ENCODE measurements around the gene ENTR1. TPM values are rescaled to one million over a fixed set of nuclear protein-coding genes. Genes with fewer than 3 reads are reported as not detected.

The ENTR1 gene
- total and polyA plus RNA-seq, 2 of the 13 experiments (the other 11 are each of a cell fraction or from before 2014, with no cell fraction given) = 70.1 to 76.4 TPM

- TF ChIP-seq STAG1 (CRISPR knock-in tag; IDR thresholded peaks at IDR 0.05) (peak; percentile 70), ZBTB21 (CRISPR knock-in tag; IDR thresholded peaks at IDR 0.05) (no peak), KLF12 (CRISPR knock-in tag; IDR thresholded peaks at IDR 0.05; ENCODE audit: borderline replicate concordance) (peak; percentile 97), ZSCAN21 (CRISPR knock-in tag; IDR thresholded peaks at IDR 0.05; ENCODE audit: borderline replicate concordance) (peak; percentile 88), ZFP36 (IDR thresholded peaks at IDR 0.05; ENCODE audit: borderline replicate concordance, low read depth, low read length, partially characterized antibody) (no peak), IRX3 (CRISPR knock-in tag; IDR thresholded peaks at IDR 0.05; ENCODE audit: borderline replicate concordance, low read depth) (peak; percentile 97; the same call in 1 of the 2 replicates), ZNF30 (CRISPR knock-in tag; IDR thresholded peaks at IDR 0.05) (no peak), ZNF784 (CRISPR knock-in tag; IDR thresholded peaks at IDR 0.05; ENCODE audit: borderline replicate concordance) (peak; percentile 88; the same call in 1 of the 2 replicates), NFKB2 (CRISPR knock-in tag; IDR thresholded peaks at IDR 0.05; ENCODE audit: borderline replicate concordance) (peak; percentile 79; the same call in 1 of the 2 replicates), NPAS2 (CRISPR knock-in tag; IDR thresholded peaks at IDR 0.05; ENCODE audit: borderline replicate concordance) (no peak), NCOR1 (IDR thresholded peaks at IDR 0.05; ENCODE audit: borderline replicate concordance, low read length) (no peak), SP5 (CRISPR knock-in tag; IDR thresholded peaks at IDR 0.05; ENCODE audit: borderline replicate concordance, low read depth) (peak; percentile 64), ZBTB7B (CRISPR knock-in tag; IDR thresholded peaks at IDR 0.05) (peak; percentile 84), JUNB (CRISPR knock-in tag; IDR thresholded peaks at IDR 0.05; ENCODE audit: borderline replicate concordance) (peak; percentile 57; the same call in 1 of the 2 replicates), MZF1 (CRISPR knock-in tag; IDR thresholded peaks at IDR 0.05; ENCODE audit: borderline replicate concordance) (no peak), ZNF790 (CRISPR knock-in tag; IDR thresholded peaks at IDR 0.05; ENCODE audit: borderline replicate concordance) (no peak), TOPORS (CRISPR knock-in tag; IDR thresholded peaks at IDR 0.05) (peak; percentile 94), HES4 (CRISPR knock-in tag; IDR thresholded peaks at IDR 0.05; ENCODE audit: borderline replicate concordance) (no peak; the same call in 1 of the 2 replicates), ZNF275 (CRISPR knock-in tag; IDR thresholded peaks at IDR 0.05; ENCODE audit: borderline replicate concordance) (0 out of 2 replicates have a peak, but pooled peaks have one; percentile 58), ZBTB8A (CRISPR knock-in tag; IDR thresholded peaks at IDR 0.05; ENCODE audit: borderline replicate concordance, low read depth) (no peak), POLR2A (IDR thresholded peaks at IDR 0.05; ENCODE audit: insufficient read depth in 1 of 2, low read depth in 2 of 2, low read length in 2 of 2) (peak in 1 of 2 experiments; percentile 72; a peak in 2 of 4 replicates)
- TF ChIP-seq, protein P1, sequence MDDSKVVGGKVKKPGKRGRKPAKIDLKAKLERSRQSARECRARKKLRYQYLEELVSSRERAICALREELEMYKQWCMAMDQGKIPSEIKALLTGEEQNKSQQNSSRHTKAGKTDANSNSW (CRISPR knock-in tag; IDR thresholded peaks at IDR 0.05; ENCODE audit: borderline replicate concordance) = no peak
- TF ChIP-seq, protein P2, sequence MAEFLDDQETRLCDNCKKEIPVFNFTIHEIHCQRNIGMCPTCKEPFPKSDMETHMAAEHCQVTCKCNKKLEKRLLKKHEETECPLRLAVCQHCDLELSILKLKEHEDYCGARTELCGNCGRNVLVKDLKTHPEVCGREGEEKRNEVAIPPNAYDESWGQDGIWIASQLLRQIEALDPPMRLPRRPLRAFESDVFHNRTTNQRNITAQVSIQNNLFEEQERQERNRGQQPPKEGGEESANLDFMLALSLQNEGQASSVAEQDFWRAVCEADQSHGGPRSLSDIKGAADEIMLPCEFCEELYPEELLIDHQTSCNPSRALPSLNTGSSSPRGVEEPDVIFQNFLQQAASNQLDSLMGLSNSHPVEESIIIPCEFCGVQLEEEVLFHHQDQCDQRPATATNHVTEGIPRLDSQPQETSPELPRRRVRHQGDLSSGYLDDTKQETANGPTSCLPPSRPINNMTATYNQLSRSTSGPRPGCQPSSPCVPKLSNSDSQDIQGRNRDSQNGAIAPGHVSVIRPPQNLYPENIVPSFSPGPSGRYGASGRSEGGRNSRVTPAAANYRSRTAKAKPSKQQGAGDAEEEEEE (CRISPR knock-in tag; IDR thresholded peaks at IDR 0.05; ENCODE audit: borderline replicate concordance) = no peak
- TF ChIP-seq, protein P3, sequence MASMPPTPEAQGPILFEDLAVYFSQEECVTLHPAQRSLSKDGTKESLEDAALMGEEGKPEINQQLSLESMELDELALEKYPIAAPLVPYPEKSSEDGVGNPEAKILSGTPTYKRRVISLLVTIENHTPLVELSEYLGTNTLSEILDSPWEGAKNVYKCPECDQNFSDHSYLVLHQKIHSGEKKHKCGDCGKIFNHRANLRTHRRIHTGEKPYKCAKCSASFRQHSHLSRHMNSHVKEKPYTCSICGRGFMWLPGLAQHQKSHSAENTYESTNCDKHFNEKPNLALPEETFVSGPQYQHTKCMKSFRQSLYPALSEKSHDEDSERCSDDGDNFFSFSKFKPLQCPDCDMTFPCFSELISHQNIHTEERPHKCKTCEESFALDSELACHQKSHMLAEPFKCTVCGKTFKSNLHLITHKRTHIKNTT (CRISPR knock-in tag; IDR thresholded peaks at IDR 0.05) = no peak
Observed at GRCh38 chr9:136363106-136363948, 47.1 kb downstream of the ENTR1 start, which contains the start of gene DNLZ (continued).

Data from HepG2 (cell line).